GM13977 (cell line): Measurements from ENCODE around the gene APBA1.
"Not testable (repeated sequence)": the region's sequence is repeated elsewhere in the genome, so short reads cannot be mapped to it uniquely, and the experiment has no call there.

Source experiments
- DNase-seq: peaks from one replicate; pipeline ENCODE4 v3.0.0; 2012; ENCODE audit warnings: low spot score
- CTCF ChIP-seq: IDR thresholded peaks from 2 replicates; pipeline ENCODE4 v1.5.1; 2012; ENCODE audit warnings: mild to moderate bottlenecking, control low read depth; ENCODE audit not compliant: insufficient read depth; ENCODE audit errors: extremely low read depth, missing control alignments
- in situ Hi-C: fragments of 300-500 bp; cut with MboI; formaldehyde crosslinking; loops from one replicate; pipeline ENCODE4 v1.12.0; 2022; ENCODE audit warnings: low sequenced_read_pairs, low pct_unique_long_range_greater_than_20kb, mixed read lengths, inconsistent platforms; ENCODE audit not compliant: unreplicated experiment

The APBA1 gene

GRCh38 chr9:69599232-69599971, 72.8 kb downstream of the APBA1 start:
- TF ChIP-seq CTCF: no peak
- in situ Hi-C loops: no loop called here

GRCh38 chr9:69596906-69597305, 75.3 kb downstream of the APBA1 start:
- DNase-seq, in situ Hi-C loops: not testable (repeated sequence)

More at GRCh38 chr9:69599232-69599971, 72.8 kb downstream of the APBA1 start:
- no peak for DNase-seq

GRCh38 chr9:69594180-69594579, 78.0 kb downstream of the APBA1 start:
- in situ Hi-C loops: no loop called here
- no peak for TF ChIP-seq CTCF
- no peak for DNase-seq

- in situ Hi-C loops: no loop called here
- DNase-seq: no peak
- no peak for TF ChIP-seq CTCF
Observed at GRCh38 chr9:69593756-69594155, 78.4 kb downstream of the APBA1 start.

GRCh38 chr9:69593301-69593700, 78.9 kb downstream of the APBA1 start:
- DNase-seq: no peak
- in situ Hi-C loops: no loop called here
- TF ChIP-seq CTCF: no peak

- TF ChIP-seq CTCF: no peak
- in situ Hi-C loops: no loop called here
- DNase-seq: no peak
Observed at GRCh38 chr9:69590266-69590665, 81.9 kb downstream of the APBA1 start.

GRCh38 chr9:69589156-69589555, 83.0 kb downstream of the APBA1 start:
- in situ Hi-C loops: no loop called here
- no peak for DNase-seq
- no peak for TF ChIP-seq CTCF
